Limb (tissue), 2 donors: Measurements from ENCODE around the gene ITIH1.

Experiments used
- DNase-seq, 2 donors: peaks; one replicate each; pipeline ENCODE4 v3.0.0-alpha.2; 2016; ENCODE audit errors: extremely low spot score in 2 of 2

ITIH1 gene

DNA sequence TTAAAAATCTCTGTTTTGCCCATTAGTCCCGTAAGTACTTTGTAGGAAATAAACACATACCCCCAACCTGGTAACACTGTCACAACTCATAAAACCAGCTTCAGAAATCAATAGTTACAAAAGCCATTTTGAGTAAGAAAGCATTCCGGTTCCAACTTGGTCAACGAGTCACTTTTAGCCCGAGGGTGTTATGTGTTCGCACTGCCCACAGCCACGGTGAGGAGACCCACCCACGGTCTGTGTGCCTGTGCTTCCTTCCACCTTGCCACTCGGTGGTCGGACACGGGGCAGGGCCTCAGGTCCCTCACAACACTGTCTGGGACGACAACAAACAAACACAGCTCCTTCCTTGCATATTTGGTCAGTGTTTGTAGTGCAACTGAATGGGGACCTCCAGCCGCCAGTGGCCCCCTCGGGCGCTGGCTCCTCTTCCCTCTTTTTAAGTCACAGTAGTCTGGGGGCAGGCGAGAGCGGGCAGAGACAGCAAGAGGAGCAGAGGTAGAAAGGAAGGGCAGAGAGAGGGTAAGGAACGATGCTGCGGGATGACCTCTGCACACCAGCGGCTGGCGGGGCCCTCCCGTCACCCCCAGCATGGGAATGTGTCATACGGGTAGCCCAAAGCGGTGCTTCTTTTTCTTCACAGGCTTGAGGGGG lies 62.6 kb downstream of the ITIH1 start:
- DNase-seq = no peak

DNA sequence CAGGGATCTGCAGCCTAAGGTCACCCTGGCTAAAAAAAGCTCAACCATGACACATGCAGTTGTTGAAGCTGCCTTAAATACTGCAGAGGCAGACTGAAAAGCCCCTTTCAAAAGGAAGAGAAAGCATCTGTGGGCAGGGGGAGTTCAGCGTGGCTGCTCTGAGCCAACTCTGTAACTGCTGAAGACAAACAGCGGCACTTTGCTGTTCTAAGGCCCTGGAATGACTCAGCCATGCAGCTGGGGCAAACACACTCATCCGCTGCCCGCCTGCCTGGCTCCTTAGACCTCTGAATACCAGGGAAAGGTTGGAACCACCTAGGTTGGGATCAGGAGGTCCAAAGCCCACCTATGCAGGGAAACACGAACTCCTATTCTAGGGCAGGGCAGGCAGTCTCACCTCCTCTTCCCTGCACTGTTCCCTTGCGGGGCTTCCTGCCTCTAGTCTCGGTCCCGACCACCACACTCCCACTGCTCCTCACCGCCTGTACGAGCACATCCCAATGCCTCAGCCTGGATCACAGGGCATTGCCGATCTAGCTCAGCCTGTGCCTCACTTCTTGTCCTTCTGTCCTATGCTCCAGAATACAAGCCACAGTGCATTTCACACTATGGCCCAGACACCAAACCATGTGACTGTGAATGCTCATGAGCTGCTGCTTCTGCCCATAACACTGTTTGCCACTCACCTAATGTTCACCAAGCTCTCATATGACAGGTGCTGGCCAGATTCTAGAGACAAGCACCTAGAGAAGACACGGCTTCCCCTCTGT lies 64.0 kb downstream of the ITIH1 start:
- no peak for DNase-seq
